Measurements from ENCODE around the gene SLC37A1. TPM values are rescaled to one million over a fixed set of nuclear protein-coding genes. Genes with fewer than 3 reads are reported as not detected.
"Not testable (repeated sequence)": the region's sequence is repeated elsewhere in the genome, so short reads cannot be mapped to it uniquely, and the experiment has no call there.

Gene SLC37A1
- total RNA-seq, 1 donor from 2014 or later, result 14.0 TPM

GRCh38 chr21:42622284-42622683 lies 108.6 kb downstream of the SLC37A1 start:
- no peak for DNase-seq

GRCh38 chr21:42623694-42624093 lies 110.0 kb downstream of the SLC37A1 start:
- no peak for DNase-seq

DNA sequence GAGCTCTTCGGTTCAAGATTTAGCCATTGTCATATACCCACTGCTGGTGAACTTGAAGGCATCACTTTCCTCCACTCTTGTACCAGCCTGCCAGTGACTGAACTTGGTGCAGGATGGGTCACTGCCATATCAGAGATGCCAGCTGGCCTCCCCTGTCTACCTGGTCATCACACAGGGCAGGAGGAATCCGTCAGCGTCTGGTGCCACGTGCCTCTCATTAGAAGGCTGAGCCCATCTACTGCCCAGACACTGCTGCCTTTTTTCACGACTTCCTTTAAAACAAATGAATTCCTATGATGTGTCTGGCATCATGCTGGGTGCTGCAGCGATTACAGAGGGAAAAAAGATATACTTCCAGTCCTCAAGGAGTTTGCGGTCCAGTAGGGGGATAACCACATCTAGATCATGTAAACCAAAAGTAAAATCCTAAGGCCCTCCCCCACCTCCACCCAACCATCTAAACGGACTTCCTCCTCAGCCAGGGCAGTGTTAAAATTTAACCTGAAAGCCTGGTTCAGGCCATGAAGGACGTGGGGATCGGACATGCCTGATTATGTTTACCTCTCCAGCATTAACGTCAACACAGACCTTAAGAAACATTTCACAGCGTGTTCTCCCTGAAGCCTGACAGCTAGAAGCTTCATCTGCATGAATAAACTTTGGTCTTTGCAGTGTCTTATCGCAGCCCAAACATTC lies 110.6 kb downstream of the SLC37A1 start:
- DNase-seq, result no peak

DNA sequence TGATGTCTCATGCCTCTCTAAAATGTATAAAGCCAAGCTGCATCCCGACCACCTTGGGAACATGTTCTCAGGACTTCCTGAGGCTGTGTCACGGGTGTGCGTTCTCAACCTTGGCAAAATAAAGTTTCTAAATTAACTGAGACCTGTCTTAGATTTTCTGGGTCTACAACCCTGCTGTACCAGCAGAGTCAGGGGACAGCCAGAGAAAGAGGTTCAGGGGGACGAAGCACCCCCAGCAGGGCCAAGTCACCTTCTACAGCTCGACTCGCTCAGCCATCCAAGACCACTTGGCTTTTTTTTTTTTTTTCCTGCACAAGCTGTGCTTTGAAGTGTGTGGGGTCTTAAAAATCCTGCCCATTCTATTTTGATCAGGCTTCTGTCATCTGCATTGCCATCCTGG lies 111.3 kb downstream of the SLC37A1 start:
- DNase-seq, result no peak

GRCh38 chr21:42626171-42626570 lies 112.5 kb downstream of the SLC37A1 start:
- no peak for DNase-seq

- DNase-seq, result no peak
These were observed 114.1 kb downstream of the SLC37A1 start for GRCh38 chr21:42627527-42628289.

GRCh38 chr21:42628466-42629061 lies 114.9 kb downstream of the SLC37A1 start:
- not testable (repeated sequence) for DNase-seq

DNA sequence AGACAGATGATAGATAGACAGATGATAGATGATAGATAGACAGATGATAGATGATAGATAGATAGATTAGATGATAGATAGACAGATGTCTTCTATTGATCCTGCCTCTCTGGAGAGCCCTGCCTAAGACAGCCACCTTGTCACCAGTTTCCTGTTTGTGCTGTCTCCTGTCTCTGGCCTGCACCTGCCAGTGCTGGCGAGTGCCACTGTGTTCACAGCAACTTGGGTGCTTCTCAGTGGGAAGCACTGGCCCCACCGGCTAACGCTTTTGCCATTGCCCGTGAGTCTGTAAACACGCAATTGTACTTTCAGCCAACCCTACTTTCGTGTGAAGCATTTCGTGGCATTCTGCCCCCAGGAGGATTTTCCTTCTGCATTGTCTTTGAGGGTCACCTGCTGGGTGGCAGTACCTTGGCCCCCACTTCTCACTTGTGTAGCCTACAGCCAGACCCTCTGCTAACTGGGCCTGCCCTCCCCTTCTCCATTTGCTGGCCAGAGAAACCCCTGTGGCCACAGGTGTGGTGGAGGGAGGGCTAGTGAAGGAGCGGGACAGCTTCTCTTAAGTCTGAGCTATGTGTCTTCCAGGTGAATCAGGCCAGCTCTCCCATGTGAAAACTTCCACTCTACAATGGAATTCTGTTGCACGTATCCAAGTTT lies 116.4 kb downstream of the SLC37A1 start:
- no peak for DNase-seq

DNA sequence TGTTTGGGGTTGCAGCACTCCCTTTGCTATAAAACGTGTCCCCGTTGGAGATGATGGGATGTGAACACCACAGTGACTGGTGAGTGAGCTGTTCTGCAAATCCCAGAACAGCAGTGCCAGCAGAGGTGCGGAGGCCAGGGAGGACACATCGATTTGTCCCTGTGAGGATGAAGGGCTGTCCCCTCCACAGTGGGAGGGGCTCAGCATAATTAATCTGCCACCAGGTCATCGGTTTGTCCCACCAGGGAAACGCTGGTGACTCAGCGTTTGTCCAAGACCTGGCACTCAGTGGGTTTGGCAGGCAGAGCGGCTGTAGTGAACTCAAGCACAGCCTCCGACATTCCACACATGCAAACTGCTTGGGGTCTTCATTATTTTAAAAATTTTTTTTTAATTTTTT lies 117.0 kb downstream of the SLC37A1 start:
- DNase-seq, result no peak

Other genes starting within 250 kb of the SLC37A1 start
- gene TFF3, start 198.4 kb upstream of the SLC37A1 start, total RNA-seq, result 81.9 and 257 TPM in 2 replicates
- gene TFF2, start 162.9 kb upstream of the SLC37A1 start, total RNA-seq, result not detected in 2 replicates
- gene TFF1, start 147.3 kb upstream of the SLC37A1 start, total RNA-seq, result not detected in 2 replicates
- gene TMPRSS3, start 117.8 kb upstream of the SLC37A1 start, total RNA-seq, result 0.05 TPM in 1 of 2 replicates, not detected in the other
- not detected in 2 replicates for gene UBASH3A, start 110.0 kb upstream of the SLC37A1 start, total RNA-seq
- gene RSPH1, start 17.6 kb upstream of the SLC37A1 start, total RNA-seq, result not detected in 2 replicates
- gene PDE9A, start 139.8 kb downstream of the SLC37A1 start, total RNA-seq, result 1.9 and 3.5 TPM in 2 replicates